ENCODE results near the gene BAG2.

Gene BAG2

GRCh38 chr6:57216235-57217101 lies 44.3 kb downstream of the BAG2 start:
- peak; percentile 15 for TF ChIP-seq CTCF (IDR thresholded peaks at IDR 0.05; ENCODE audit: low read depth, low read length, missing control alignments)
- no peak overlapping the region for H3K4me3 ChIP-seq (ENCODE audit: low read depth, low read length)

DNA sequence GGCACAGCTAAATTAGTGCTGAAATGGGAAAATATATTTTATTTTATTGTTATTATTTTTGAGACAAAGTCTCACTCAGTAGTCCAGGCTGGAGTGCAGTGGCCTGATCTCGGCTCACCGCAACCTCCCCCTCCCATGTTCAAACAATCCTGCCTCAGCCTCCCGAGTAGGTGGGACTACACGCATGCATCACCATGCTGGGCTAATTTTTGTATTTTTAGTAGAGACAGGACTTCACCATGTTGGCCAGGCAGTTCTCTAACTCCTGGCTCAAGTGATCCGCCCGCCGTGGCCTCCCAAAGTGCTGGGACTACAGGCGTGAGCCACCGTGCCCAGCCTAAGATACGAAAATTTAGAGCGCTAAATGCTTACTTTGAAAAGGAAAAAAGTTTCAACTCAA lies 45.1 kb downstream of the BAG2 start:
- no peak for TF ChIP-seq CTCF (IDR thresholded peaks at IDR 0.05; ENCODE audit: low read depth, low read length, missing control alignments)
- in situ Hi-C loops (cut with HindIII; ENCODE audit: low pct_ligation_motif_present, low sequenced_read_pairs), result no loop called here
- Histone ChIP-seq H3K36me3 (replicated peaks) (no peaks in the 10 kb centered on the region), H3K27ac (no peak overlapping the region), H3K27me3 (replicated peaks) (no peaks in the 10 kb centered on the region), H3K4me3 (ENCODE audit: low read depth, low read length) (no peak overlapping the region)
- DNase-seq, result no peak

More at GRCh38 chr6:57216235-57217101, 44.3 kb downstream of the BAG2 start:
- no peak for DNase-seq
- Histone ChIP-seq H3K27me3 (replicated peaks) (no peaks in the 10 kb centered on the region), H3K27ac (no peak overlapping the region), H3K36me3 (replicated peaks) (no peaks in the 10 kb centered on the region)
- in situ Hi-C loops (cut with HindIII; ENCODE audit: low pct_ligation_motif_present, low sequenced_read_pairs), result no loop called here

GRCh38 chr6:57220083-57220703 lies 48.1 kb downstream of the BAG2 start:
- Histone ChIP-seq H3K4me3 (ENCODE audit: low read depth, low read length) (peak overlapping the region; percentile 88), H3K27ac (no peak overlapping the region), H3K27me3 (replicated peaks) (no peaks in the 10 kb centered on the region), H3K36me3 (replicated peaks) (no peaks in the 10 kb centered on the region)
- no peak for DNase-seq
- in situ Hi-C loops (cut with HindIII; ENCODE audit: low pct_ligation_motif_present, low sequenced_read_pairs), result no loop called here
- TF ChIP-seq CTCF (IDR thresholded peaks at IDR 0.05; ENCODE audit: low read depth, low read length, missing control alignments), result no peak

DNA sequence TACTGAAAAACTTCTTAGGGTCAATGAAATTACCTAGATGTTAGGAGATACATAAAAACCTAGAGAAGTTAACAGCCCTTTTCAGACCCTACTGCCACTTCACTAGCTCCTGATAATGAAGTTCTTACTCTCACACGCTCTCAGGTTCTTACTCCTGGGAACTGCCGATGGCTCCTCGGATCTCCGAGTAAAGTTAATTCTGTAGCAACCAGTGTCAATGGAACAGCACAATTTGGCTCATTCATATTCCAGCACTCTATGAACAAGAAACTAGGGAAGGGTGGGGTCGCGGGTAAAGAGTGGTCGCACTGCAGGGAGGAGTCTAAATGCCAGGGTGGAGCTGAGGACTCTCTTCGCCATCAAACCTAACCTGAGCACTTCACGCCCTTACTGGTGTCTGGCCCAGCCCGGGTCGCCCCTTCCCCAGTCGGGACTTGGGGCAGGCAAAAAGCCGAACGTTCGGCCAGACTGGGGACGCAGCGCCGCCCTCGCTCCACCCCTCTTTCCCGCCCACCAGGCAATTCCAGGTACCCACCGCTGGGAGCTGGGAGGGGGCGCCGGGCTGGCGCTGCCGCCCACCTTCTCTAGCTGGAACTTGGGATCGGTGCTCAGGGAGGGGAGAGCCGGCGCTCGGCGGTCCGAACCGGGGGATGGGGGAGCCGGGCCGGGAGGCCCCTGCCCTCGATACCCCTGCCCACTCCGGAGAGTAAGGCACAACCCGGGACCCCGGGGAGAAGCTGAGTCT lies 49.2 kb downstream of the BAG2 start:
- TF ChIP-seq CTCF (IDR thresholded peaks at IDR 0.05; ENCODE audit: low read depth, low read length, missing control alignments), result peak; percentile 66
- Histone ChIP-seq H3K36me3 (replicated peaks) (no peaks in the 10 kb centered on the region), H3K27me3 (replicated peaks) (no peaks in the 10 kb centered on the region), H3K4me3 (ENCODE audit: low read depth, low read length) (peak overlapping the region; percentile 88), H3K27ac (peak overlapping the region; percentile 90)
- in situ Hi-C loops (cut with HindIII; ENCODE audit: low pct_ligation_motif_present, low sequenced_read_pairs), result no loop called here
- peak; percentile 68 for DNase-seq

- DNase-seq, result peak; percentile 67
- Histone ChIP-seq H3K4me3 (ENCODE audit: low read depth, low read length) (peak within 1 kb of the TSS; percentile 88), H3K27ac (peak within 1 kb of the TSS; percentile 90), H3K27me3 (replicated peaks) (no peaks in the 10 kb centered on the region), H3K36me3 (replicated peaks) (no peaks in the 10 kb centered on the region)
- in situ Hi-C loops (cut with HindIII; ENCODE audit: low pct_ligation_motif_present, low sequenced_read_pairs), result no loop called here
- no peak for TF ChIP-seq CTCF (IDR thresholded peaks at IDR 0.05; ENCODE audit: low read depth, low read length, missing control alignments)
Observed at GRCh38 chr6:57221936-57222742, 50.0 kb downstream of the BAG2 start, which contains the start of gene RAB23. TSS of gene RAB23 (minus strand) at chr6:57222307. CDS start at chr6:57210380, 11,927 bp downstream.
